B cell (primary cell): ENCODE data around the gene MAGEB10.

Experiments
- CTCF ChIP-seq: fragments of 200-600 bp; IDR thresholded peaks from one replicate; pipeline ENCODE4 v1.8.0; 2022; ENCODE audit warnings: antibody characterized with exemption, mild to moderate bottlenecking
- EZH2 ChIP-seq: IDR thresholded peaks from 2 replicates; pipeline ENCODE4 v1.6.1; 2012; ENCODE audit warnings: borderline replicate concordance, low read depth, mild to moderate bottlenecking, moderate library complexity, low read length; ENCODE audit not compliant: insufficient read depth, poor library complexity, severe bottlenecking

GRCh38 chrX:27797575-27797974 lies 10.2 kb upstream of the MAGEB10 start:
- TF ChIP-seq CTCF (no peak), EZH2 (no peak)
